ENCODE data around the gene FAT1. TPM values are rescaled to one million over a fixed set of nuclear protein-coding genes. Genes with fewer than 3 reads are reported as not detected.

FAT1 gene
- total RNA-seq, 4 donors from 2014 or later = 51.3 to 114 (median 72.2) TPM

- intact Hi-C loops (cut with DNase I; ENCODE audit: low total_unique reads) = no loop called here
- no peak for DNase-seq (ENCODE audit: low spot score in 2 of 2)
- H3K4me3 ChIP-seq (ENCODE audit: low read depth, poor library complexity, severe bottlenecking) = no peak overlapping the region
- WGBS, 2 donors = 70 to 78% methylated on average over 6 of the region's 6 CpGs
- TF ChIP-seq CTCF (IDR thresholded peaks at IDR 0.05) (no peak), POLR2A (IDR thresholded peaks at IDR 0.05) (no peak)
Observed at GRCh38 chr4:186606591-186606992, 117.1 kb downstream of the FAT1 start.

- intact Hi-C loops (cut with DNase I; ENCODE audit: low total_unique reads) = no loop called here
- H3K4me3 ChIP-seq (ENCODE audit: low read depth, poor library complexity, severe bottlenecking) = no peak overlapping the region
- 92 to 95% methylated on average over 3 of the region's 3 CpGs for WGBS, 2 donors
- no peak for DNase-seq (ENCODE audit: low spot score in 2 of 2)
- TF ChIP-seq CTCF (IDR thresholded peaks at IDR 0.05) (no peak), POLR2A (IDR thresholded peaks at IDR 0.05) (no peak)
Observed at GRCh38 chr4:186605261-186605865, 118.3 kb downstream of the FAT1 start.

- no peak for DNase-seq (ENCODE audit: low spot score in 2 of 2)
- no peak overlapping the region for H3K4me3 ChIP-seq (ENCODE audit: low read depth, poor library complexity, severe bottlenecking)
- intact Hi-C loops (cut with DNase I; ENCODE audit: low total_unique reads) = no loop called here
- 77 to 81% methylated on average over 7 of the region's 7 CpGs for WGBS, 2 donors
- no peak for TF ChIP-seq POLR2A (IDR thresholded peaks at IDR 0.05)
Observed at GRCh38 chr4:186604124-186604807, 119.4 kb downstream of the FAT1 start.

- TF ChIP-seq CTCF (IDR thresholded peaks at IDR 0.05) (no peak), POLR2A (IDR thresholded peaks at IDR 0.05) (no peak)
- DNase-seq (ENCODE audit: low spot score in 2 of 2) = no peak
- WGBS, 2 donors = 91 to 97% methylated on average over 9 of the region's 9 CpGs
- H3K4me3 ChIP-seq (ENCODE audit: low read depth, poor library complexity, severe bottlenecking) = no peak overlapping the region
- intact Hi-C loops (cut with DNase I; ENCODE audit: low total_unique reads) = no loop called here
Observed at GRCh38 chr4:186602978-186603377, 120.7 kb downstream of the FAT1 start.

- H3K4me3 ChIP-seq (ENCODE audit: low read depth, poor library complexity, severe bottlenecking) = no peak overlapping the region
- DNase-seq (ENCODE audit: low spot score in 2 of 2) = no peak
- intact Hi-C loops (cut with DNase I; ENCODE audit: low total_unique reads) = no loop called here
- WGBS, 2 donors = 95% methylated on average over 10 of the region's 10 CpGs
- TF ChIP-seq CTCF (IDR thresholded peaks at IDR 0.05) (no peak), POLR2A (IDR thresholded peaks at IDR 0.05) (no peak)
Observed at GRCh38 chr4:186599483-186599882, 124.2 kb downstream of the FAT1 start.

GRCh38 chr4:186598686-186599085 lies 125.0 kb downstream of the FAT1 start:
- no peak for DNase-seq (ENCODE audit: low spot score in 2 of 2)
- WGBS, 2 donors = 81 to 87% methylated on average over 7 of the region's 7 CpGs
- intact Hi-C loops (cut with DNase I; ENCODE audit: low total_unique reads) = no loop called here

More at GRCh38 chr4:186598686-186599085, 125.0 kb downstream of the FAT1 start:
- H3K4me3 ChIP-seq (ENCODE audit: low read depth, poor library complexity, severe bottlenecking) = no peak overlapping the region
- TF ChIP-seq POLR2A (IDR thresholded peaks at IDR 0.05) = no peak
- TF ChIP-seq CTCF (IDR thresholded peaks at IDR 0.05) = no peak

Measured in lower leg skin (tissue), 4 donors.